Skin epidermis (tissue), 12 donors: ENCODE results near the gene AOAH.
A peak's percentile ranks its signal among the peaks of the same experiment; 100 is the strongest.

Experiments used
- H3K27ac ChIP-seq, 21 experiments: fragments of 200-600 bp; sonication (generic) in 11 of 21; one replicate each; pipeline ENCODE4 v1.5.0; 2020; ENCODE audit warnings: mild to moderate bottlenecking in 3 of 21, inconsistent platforms in 2 of 21, moderate library complexity in 2 of 21
- H3K4me3 ChIP-seq, 7 experiments: fragments of 200-600 bp; sonication (generic) in 2 of 7; one replicate each; pipeline ENCODE4 v1.5.0; 2020; ENCODE audit warnings: inconsistent platforms in 2 of 7, mild to moderate bottlenecking in 2 of 7, moderate library complexity in 1 of 7

The AOAH gene

GRCh38 chr7:36723951-36724664 is at the start of gene AOAH:
TSS of gene AOAH (minus strand) at chr7:36724494. CDS start at chr7:36724148, 346 bp downstream.
- Histone ChIP-seq H3K27ac (peak within 1 kb of the TSS in 14 of 21 experiments; percentile 8 to 85 (median 66)), H3K4me3 (peak within 1 kb of the TSS; percentile 4 to 28 (median 16))

- H3K27ac ChIP-seq = no peak overlapping the region
- H3K4me3 ChIP-seq = no peak overlapping the region
Observed at GRCh38 chr7:36766451-36766850, 42.2 kb upstream of the AOAH start.

- H3K27ac ChIP-seq = no peak overlapping the region
- H3K4me3 ChIP-seq = no peak overlapping the region
Observed at GRCh38 chr7:36765605-36766004, 41.3 kb upstream of the AOAH start.

GRCh38 chr7:36764929-36765328 is 40.6 kb upstream of the AOAH start:
- Histone ChIP-seq H3K4me3 (no peak overlapping the region), H3K27ac (no peak overlapping the region)

- Histone ChIP-seq H3K27ac (no peak overlapping the region), H3K4me3 (no peak overlapping the region)
Observed at GRCh38 chr7:36763132-36763816, 39.0 kb upstream of the AOAH start.

- Histone ChIP-seq H3K4me3 (no peak overlapping the region), H3K27ac (no peak overlapping the region)
Observed at GRCh38 chr7:36762394-36762793, 38.1 kb upstream of the AOAH start.

GRCh38 chr7:36761835-36762234 is 37.5 kb upstream of the AOAH start:
- no peak overlapping the region for H3K4me3 ChIP-seq
- H3K27ac ChIP-seq = no peak overlapping the region

GRCh38 chr7:36760856-36761762 is 36.8 kb upstream of the AOAH start:
- Histone ChIP-seq H3K4me3 (no peak overlapping the region), H3K27ac (no peak overlapping the region)

GRCh38 chr7:36758879-36759278 is 34.6 kb upstream of the AOAH start:
- no peak overlapping the region for H3K27ac ChIP-seq

GRCh38 chr7:36755484-36755883 is 31.2 kb upstream of the AOAH start:
- Histone ChIP-seq H3K27ac (no peak overlapping the region), H3K4me3 (no peak overlapping the region)

More at GRCh38 chr7:36758879-36759278, 34.6 kb upstream of the AOAH start:
- no peak overlapping the region for H3K4me3 ChIP-seq

GRCh38 chr7:36752026-36752711 is 27.9 kb upstream of the AOAH start:
- H3K27ac ChIP-seq = no peak overlapping the region

GRCh38 chr7:36750451-36750850 is 26.2 kb upstream of the AOAH start:
- H3K27ac ChIP-seq = no peak overlapping the region
- no peak overlapping the region for H3K4me3 ChIP-seq

More at GRCh38 chr7:36752026-36752711, 27.9 kb upstream of the AOAH start:
- no peak overlapping the region for H3K4me3 ChIP-seq

GRCh38 chr7:36749282-36749960 is 25.1 kb upstream of the AOAH start:
- H3K27ac ChIP-seq = peak overlapping the region in 4 of 21 experiments; percentile 12 to 61 (median 36)
- H3K4me3 ChIP-seq = no peak overlapping the region

GRCh38 chr7:36748017-36748487 is 23.8 kb upstream of the AOAH start:
- Histone ChIP-seq H3K4me3 (no peak overlapping the region), H3K27ac (peak overlapping the region in 2 of 21 experiments; percentile 3 to 49)

GRCh38 chr7:36747280-36748016 is 23.2 kb upstream of the AOAH start:
- peak overlapping the region in 1 of 21 experiments; percentile 49 for H3K27ac ChIP-seq
- no peak overlapping the region for H3K4me3 ChIP-seq

GRCh38 chr7:36746347-36746746 is 22.1 kb upstream of the AOAH start:
- Histone ChIP-seq H3K4me3 (no peak overlapping the region), H3K27ac (no peak overlapping the region)

- no peak overlapping the region for H3K27ac ChIP-seq
- H3K4me3 ChIP-seq = no peak overlapping the region
Observed at GRCh38 chr7:36742911-36743775, 18.8 kb upstream of the AOAH start.
